Osteocyte (in vitro differentiated cells): Measurements from ENCODE around the gene CENPQ. TPM values are rescaled to one million over a fixed set of nuclear protein-coding genes. Genes with fewer than 3 reads are reported as not detected.

Experiments used
- DNase-seq: peaks from one replicate; pipeline ENCODE4 v3.0.0; 2021; ENCODE audit warnings: mixed read lengths; ENCODE audit not compliant: unreplicated experiment; ENCODE audit errors: extremely low spot score
- H3K27ac Mint-ChIP-seq: one replicate; pipeline ENCODE4 v1.8.0; 2021; ENCODE audit warnings: mild to moderate bottlenecking, mixed read lengths; ENCODE audit not compliant: unreplicated experiment
- H3K27me3 Mint-ChIP-seq: one replicate; pipeline ENCODE4 v1.8.0; 2021; ENCODE audit warnings: mixed read lengths; ENCODE audit not compliant: unreplicated experiment
- H3K36me3 Mint-ChIP-seq: one replicate; pipeline ENCODE4 v1.8.0; 2021; ENCODE audit warnings: mixed read lengths; ENCODE audit not compliant: unreplicated experiment
- H3K4me1 Mint-ChIP-seq: one replicate; pipeline ENCODE4 v1.8.0; 2021; ENCODE audit warnings: mixed read lengths; ENCODE audit not compliant: unreplicated experiment
- H3K4me3 Mint-ChIP-seq: one replicate; pipeline ENCODE4 v1.8.0; 2021; ENCODE audit warnings: mild to moderate bottlenecking, moderate library complexity, mixed read lengths; ENCODE audit not compliant: unreplicated experiment
- H3K9me3 Mint-ChIP-seq: one replicate; pipeline ENCODE4 v1.8.0; 2021; ENCODE audit warnings: mixed read lengths; ENCODE audit not compliant: unreplicated experiment
- total RNA-seq: library from RNA; stranded (reverse); gene quantifications from 2 replicates; pipeline ENCODE4 v1.2.1, GENCODE V29; 2021
- TF ChIP-seq, protein P1 (sequence below): fragments of 200-600 bp; sonication (generic); IDR thresholded peaks from 2 replicates; pipeline ENCODE4 v1.5.0; 2021; ENCODE audit warnings: antibody characterized with exemption, mild to moderate bottlenecking, moderate library complexity

CENPQ gene
- total RNA-seq, 1 donor from 2014 or later = 4.6 TPM

DNA sequence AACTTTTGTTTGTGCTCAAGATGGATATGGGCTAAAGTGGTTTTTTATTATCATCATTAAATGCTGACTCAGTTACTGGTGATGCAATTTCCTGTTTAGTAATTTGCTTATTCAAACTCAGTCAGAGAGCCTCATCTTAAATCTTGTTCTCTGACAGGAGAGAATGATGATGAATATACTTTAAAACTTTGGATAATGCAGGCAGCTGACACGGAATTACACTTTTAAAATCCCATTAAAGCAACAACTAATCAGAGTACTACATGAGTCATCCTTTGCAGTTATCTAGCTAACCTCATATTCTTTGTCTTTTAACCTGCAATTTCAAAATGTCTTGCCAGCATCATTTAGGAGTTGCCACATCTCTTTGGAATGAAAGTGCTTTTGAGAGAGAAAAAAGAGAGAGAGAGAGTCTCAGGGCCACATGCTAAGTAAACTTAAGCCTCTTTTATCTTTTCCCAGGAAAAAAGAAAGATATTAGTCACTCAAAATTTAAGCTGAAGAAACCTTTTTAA lies 78.1 kb downstream of the CENPQ start:
- H3K27ac Mint-ChIP-seq = no peak overlapping the region
- H3K9me3 Mint-ChIP-seq = no peaks in the 10 kb centered on the region
- TF ChIP-seq, protein P1, sequence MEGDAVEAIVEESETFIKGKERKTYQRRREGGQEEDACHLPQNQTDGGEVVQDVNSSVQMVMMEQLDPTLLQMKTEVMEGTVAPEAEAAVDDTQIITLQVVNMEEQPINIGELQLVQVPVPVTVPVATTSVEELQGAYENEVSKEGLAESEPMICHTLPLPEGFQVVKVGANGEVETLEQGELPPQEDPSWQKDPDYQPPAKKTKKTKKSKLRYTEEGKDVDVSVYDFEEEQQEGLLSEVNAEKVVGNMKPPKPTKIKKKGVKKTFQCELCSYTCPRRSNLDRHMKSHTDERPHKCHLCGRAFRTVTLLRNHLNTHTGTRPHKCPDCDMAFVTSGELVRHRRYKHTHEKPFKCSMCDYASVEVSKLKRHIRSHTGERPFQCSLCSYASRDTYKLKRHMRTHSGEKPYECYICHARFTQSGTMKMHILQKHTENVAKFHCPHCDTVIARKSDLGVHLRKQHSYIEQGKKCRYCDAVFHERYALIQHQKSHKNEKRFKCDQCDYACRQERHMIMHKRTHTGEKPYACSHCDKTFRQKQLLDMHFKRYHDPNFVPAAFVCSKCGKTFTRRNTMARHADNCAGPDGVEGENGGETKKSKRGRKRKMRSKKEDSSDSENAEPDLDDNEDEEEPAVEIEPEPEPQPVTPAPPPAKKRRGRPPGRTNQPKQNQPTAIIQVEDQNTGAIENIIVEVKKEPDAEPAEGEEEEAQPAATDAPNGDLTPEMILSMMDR = no peak
- no peak overlapping the region for H3K4me3 Mint-ChIP-seq
- no peak for DNase-seq
- peaks cover 5% of the 10 kb centered on the region for H3K27me3 Mint-ChIP-seq
- H3K36me3 Mint-ChIP-seq = no peaks in the 10 kb centered on the region
- H3K4me1 Mint-ChIP-seq = no peaks in the 10 kb centered on the region

DNA sequence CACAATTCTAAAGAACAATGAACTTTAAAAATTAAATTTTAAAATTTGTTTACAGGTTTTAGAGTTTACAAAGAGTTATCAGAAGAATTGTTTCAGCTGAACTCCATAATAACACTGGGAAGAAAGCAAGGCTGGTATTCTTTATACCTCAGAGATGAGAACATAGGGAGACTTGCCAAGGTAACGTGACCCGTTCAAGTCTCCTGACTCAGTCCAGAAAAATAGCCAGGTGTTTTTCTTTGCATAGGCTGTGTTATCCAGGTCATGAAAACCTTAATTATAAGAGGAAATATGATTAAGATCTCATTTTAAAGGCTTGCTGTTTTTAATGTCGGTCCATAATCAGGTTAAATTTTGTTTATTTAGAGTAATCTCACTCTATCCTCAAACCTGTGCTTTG lies 78.8 kb downstream of the CENPQ start:
- Mint-ChIP-seq H3K36me3 (no peaks in the 10 kb centered on the region), H3K9me3 (no peaks in the 10 kb centered on the region), H3K27ac (no peak overlapping the region), H3K4me3 (no peak overlapping the region), H3K4me1 (no peaks in the 10 kb centered on the region), H3K27me3 (peaks cover 11% of the 10 kb centered on the region)
- DNase-seq = no peak
- TF ChIP-seq, protein P1 = no peak

Other genes starting within 250 kb of the CENPQ start
- gene MMUT, start 117 bp upstream of the CENPQ start, total RNA-seq = 23.5 and 23.7 TPM in 2 replicates
- gene GLYATL3, start 36.6 kb downstream of the CENPQ start, total RNA-seq = not detected in 2 replicates
- not detected in 2 replicates for gene C6orf141, start 87.3 kb downstream of the CENPQ start, total RNA-seq
- not detected in 2 replicates for gene RHAG, start 173.5 kb downstream of the CENPQ start, total RNA-seq